ENCODE data around the gene ACSF2.

GRCh38 chr17:50487213-50488096 is 61.4 kb downstream of the ACSF2 start:
- TF ChIP-seq, protein P1, sequence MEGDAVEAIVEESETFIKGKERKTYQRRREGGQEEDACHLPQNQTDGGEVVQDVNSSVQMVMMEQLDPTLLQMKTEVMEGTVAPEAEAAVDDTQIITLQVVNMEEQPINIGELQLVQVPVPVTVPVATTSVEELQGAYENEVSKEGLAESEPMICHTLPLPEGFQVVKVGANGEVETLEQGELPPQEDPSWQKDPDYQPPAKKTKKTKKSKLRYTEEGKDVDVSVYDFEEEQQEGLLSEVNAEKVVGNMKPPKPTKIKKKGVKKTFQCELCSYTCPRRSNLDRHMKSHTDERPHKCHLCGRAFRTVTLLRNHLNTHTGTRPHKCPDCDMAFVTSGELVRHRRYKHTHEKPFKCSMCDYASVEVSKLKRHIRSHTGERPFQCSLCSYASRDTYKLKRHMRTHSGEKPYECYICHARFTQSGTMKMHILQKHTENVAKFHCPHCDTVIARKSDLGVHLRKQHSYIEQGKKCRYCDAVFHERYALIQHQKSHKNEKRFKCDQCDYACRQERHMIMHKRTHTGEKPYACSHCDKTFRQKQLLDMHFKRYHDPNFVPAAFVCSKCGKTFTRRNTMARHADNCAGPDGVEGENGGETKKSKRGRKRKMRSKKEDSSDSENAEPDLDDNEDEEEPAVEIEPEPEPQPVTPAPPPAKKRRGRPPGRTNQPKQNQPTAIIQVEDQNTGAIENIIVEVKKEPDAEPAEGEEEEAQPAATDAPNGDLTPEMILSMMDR (IDR thresholded peaks at IDR 0.05; ENCODE audit: insufficient read depth, low read length, poor library complexity, severe bottlenecking) = no peak
- TF ChIP-seq EZH2phosphoT487 (conservative IDR thresholded peaks at IDR 0.05; ENCODE audit: low read length) = no peak

Measured in SU-DHL-6 (cell line).